H54 (cell line): ENCODE measurements around the gene ARV1.
"Not testable (repeated sequence)": the region's sequence is repeated elsewhere in the genome, so short reads cannot be mapped to it uniquely, and the experiment has no call there.

Source experiments
- DNase-seq: peaks from one replicate; pipeline ENCODE4 v3.0.0; 2011; ENCODE audit warnings: low spot score, mixed read lengths; ENCODE audit not compliant: insufficient read length
- FAIRE-seq: peaks from 3 replicates; lab custom pipeline; 2011; peaks lifted over from hg19 to GRCh38; lab: Jason Lieb, UNC
- POLR2A ChIP-seq: IDR thresholded peaks from 2 replicates; pipeline ENCODE4 v1.6.1; 2011; ENCODE audit warnings: low read depth, mild to moderate bottlenecking, low read length

ARV1 gene

DNA sequence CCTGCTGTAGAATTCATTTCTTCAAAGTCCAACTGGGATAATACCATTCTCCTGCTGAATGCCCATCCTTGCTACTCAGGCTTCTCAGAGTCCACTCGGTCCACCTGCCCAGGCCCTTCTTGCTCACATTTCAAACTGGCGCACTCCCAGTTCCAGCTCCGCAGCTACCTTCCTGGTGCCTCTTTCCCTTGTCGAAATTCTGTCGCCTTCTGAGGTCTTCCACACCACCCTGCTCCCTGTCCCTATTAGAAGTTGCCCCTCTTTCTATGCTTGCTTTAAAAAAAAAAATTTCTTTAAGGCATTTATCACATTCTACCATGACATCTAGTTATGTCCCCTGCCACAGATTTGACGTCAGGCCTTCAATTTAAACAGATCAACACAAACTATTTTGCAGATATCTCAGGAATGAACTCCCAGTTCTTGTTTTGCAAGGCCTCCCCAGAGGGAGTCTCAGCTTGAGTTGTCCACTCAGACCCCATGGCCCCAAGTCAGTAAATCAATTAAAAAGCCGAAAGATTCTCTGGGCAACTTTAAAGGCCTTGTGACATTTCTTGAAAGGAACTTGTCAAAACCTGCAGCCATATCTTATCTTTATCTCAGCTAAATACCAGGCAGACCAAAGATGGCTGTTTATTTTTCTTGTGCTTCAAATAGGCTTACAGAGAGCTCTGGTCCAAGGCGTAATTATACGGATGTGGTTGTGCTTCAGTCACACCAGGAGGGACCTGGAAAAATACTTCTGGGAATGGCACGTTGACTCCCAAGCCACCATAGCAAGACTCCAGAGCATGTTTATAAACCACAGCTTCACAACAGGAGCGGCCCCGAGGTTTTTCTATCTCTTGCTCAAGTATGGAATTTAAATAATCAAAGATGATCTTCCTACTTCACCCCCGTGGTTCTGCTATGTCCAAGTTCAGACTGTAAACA, 59.0 kb downstream of the ARV1 start:
- FAIRE-seq (no peak), DNase-seq (no peak)
- TF ChIP-seq POLR2A, result no peak

DNA sequence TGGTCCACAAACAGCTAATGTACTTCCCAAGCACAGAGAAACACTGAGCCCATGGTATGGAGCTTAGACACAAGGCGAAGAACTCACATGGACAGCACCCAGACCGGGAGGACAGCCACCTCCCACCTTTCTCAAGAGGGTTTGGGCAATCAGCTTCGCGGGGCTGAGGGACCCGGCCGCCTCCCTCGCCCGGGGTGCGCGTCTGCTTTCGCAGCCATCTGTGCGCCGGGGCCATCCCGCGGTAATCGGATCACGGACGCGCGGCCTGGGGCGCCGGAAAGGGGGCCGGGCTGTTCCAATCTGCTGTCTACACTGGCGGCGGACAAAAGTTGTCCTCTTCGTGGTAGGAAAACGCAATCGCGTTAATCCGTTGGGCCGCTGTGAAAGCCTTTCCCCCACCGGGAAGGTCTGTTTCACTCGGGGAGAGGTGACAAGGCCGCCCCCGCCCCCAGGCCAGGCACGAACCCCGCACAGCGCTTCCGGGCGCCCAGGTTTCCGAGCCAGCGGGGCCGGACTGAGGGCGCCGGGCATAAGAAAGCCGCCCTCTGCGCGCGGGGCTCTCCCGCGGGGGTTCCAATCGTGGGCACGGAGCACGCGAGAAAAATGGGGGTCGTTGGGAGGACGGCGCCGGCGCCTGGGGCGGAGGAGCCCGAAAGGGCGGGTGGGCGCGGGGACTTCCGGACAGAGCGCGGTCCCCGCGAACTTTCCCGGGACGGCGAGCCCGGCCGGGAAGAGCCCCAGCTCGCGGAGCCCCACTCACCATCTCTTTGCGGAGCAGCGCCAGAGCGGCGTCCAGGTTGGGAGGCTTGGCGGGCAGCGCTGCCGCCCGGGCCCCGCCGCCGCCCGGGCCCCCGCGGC, 60.5 kb downstream of the ARV1 start:
- no peak for FAIRE-seq

DNA sequence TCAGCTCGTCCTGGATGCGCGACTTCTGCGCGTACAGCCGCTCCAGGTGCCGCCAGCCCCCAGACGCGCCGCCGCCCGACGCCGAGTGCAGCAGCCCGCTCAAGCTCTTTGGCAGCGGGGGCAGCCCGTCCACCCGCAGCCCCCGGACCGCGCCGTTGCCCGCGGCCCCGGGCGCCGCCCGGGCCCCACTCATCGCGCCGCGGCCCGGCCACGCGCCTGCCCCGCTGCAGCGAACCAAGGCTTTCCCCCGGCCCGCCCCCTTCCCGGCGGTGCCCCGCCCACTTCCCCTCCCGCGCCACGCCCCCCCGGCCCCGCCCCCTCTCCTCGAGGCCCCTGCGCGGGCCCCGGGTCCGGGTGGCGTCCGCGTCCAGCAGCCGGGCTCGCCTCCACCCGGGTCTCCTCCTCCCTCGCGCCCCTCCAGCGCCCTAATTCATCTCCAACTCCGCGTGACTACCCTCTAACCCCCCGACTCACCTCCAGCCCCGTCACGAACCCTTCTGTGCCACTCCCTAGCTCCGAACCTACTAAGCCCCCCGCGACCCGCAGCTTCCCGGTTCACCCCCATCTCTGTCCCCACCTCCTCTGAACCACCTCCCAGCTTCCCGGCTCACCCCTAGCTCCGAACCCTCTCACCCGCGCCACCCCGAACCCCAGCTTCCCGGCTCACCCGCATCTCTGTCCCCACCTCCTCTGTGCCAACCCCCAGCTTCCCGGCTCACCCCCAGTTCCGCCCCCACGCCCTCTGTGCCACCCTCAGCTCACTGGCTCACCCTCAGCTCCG, 61.3 kb downstream of the ARV1 start, which contains the start of gene FAM89A:
TSS of gene FAM89A (minus strand) at position 236 of the 781 bp plus-strand sequence. CDS start at position 193, 43 bp downstream.
- DNase-seq, result peak; percentile 54
- TF ChIP-seq POLR2A, result peak; percentile 58
- FAIRE-seq, result no peak

More for the DNA sequence above, 60.5 kb downstream of the ARV1 start:
- no peak for TF ChIP-seq POLR2A
- no peak for DNase-seq

DNA sequence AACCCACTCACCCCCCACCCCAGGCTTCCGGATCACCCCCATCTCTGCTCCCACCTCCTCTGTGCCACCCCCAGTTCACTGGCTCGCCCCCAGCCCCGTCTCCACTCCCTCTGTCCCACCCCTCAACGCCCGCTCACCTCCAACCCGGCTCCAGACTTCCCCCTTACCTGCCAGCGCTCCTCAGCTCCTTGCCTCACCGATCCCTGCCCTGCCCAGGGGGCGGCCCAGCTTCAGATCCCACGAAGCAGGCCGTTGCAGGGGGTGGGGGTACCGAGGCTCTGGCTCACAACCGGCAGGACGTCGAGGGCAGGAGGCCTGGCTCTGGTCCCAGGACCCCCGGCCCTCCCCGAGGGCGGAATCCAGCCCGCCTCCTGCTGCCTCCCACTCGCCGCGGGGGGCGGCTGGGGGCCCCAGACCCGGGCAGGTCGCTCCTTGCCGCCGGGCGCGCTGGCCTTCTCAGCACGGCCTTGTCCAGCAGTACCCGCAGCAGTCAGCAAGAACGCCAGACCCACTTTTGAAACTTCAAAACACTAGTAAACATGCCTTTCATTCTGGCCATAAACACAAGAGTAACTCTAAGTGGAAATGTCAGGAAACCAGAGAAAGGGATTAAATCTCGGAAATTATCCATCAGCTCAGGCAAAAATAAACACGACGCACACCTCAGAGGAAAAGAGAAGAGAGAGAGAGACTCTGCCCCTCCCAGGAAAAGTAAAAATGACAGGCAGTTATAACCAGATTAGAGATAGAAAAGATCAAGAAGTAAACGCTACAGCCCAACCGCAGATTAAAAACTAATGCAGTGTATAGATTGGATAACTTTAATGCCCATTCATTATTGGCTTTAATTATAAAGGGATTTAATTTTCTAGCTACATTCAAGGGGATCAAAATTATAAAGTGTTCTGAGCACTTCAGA, 62.2 kb downstream of the ARV1 start:
- no peak for FAIRE-seq
- no peak for TF ChIP-seq POLR2A
- no peak for DNase-seq

DNA sequence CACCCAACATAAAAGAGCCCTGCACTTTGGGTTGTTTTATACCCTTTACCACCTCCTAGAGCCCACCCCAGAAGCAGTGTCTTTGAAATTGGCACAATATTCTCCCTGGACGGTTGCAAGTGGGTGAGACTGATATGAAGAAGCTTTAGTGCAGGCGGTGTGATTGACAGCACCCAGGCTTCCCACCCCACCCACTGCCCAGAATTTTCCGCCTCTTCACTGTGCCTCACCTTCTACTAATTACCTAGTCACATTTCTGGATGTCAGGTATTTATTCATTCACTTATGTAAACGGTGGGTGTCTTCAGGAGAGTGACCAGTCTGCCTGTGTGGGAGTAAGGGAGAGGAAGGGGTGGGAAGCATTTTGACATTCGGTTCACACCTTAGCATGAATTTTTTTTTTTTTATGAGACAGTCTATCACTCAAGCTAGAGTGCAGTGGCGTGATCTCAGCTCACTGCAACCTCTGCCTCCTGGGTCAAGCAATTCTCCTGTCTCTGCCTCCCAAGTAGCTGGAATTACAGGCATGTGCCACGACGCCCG, 62.9 kb downstream of the ARV1 start:
- FAIRE-seq, result no peak
- no peak for TF ChIP-seq POLR2A
- DNase-seq, result no peak

DNA sequence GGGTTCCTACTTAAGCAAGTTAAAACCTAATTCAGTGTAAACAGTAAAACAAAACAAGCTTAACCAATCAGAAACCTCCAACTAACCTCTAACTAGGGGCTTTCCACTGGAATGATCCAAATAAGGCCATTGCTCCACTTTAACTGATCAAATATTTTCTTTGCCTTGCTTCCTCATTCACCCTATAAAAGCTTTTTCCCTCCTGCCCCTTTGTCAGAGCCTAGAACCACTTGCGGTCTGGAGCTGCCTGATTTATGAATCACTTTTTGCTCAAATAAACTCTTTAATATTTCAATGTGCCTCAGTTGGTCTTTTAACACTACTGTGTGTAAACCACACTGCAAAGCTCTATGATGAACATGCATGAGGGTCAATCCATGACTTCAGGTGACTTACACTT, 65.7 kb downstream of the ARV1 start:
- DNase-seq, result no peak
- FAIRE-seq, result no peak
- no peak for TF ChIP-seq POLR2A

DNA sequence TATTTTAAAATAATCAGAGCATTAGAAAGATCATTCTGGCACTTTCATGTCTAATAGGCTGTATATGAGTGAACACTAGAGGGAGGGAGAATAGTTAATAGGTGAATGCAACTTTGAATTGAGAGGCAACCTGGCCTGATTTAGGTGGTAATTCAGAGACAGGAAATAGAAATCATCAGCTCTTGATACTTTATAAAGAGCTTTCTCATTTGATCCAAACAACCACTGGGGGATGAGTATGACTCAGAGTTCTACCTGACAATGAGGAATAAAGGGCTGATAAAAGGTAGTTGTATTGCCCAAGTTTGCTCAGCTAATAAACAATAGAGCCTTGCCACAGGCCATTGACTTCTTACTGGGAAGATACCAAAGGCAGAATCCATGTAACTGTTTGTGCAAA, 66.4 kb downstream of the ARV1 start:
- no peak for TF ChIP-seq POLR2A

DNA sequence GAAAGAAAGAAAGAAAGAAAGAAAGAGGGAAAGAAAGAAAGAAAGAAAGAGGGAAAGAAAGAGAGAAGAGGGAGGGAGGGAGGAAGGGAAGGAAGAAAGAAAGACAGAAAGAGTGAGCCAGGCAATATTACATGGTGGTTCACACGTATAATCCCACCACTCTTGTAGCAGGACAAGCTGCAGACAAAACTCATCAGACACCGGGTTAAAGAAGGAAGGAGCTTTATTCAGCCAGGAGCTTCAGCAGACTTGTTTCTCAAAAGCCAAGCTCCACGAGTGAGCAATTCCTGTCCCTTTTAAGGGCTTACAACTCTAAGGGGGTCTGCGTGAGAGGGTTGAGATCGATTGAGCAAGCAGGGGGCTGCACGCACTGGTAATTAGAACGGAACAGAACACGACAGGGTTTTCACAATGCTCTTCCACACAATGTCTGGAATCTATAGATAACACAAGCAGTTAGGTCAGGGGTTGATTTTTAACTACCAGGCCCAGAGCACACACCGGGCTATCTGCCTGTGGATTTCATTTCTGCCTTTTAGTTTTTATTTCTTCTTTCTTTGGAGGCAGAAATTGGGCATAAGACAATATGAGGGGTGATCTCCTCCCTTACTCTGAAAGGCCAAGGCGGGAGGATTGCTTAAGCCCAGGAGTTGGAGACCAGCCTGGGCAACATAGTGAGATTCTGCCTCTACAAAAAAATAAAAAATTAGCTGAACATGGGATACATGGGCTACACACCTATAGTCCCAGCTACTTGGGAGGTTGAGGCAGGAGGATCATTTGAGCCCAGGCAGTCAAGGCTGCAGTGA, 67.2 kb downstream of the ARV1 start:
- not testable (repeated sequence) for FAIRE-seq, DNase-seq

More for the DNA sequence above, 66.4 kb downstream of the ARV1 start:
- DNase-seq (no peak), FAIRE-seq (no peak)

DNA sequence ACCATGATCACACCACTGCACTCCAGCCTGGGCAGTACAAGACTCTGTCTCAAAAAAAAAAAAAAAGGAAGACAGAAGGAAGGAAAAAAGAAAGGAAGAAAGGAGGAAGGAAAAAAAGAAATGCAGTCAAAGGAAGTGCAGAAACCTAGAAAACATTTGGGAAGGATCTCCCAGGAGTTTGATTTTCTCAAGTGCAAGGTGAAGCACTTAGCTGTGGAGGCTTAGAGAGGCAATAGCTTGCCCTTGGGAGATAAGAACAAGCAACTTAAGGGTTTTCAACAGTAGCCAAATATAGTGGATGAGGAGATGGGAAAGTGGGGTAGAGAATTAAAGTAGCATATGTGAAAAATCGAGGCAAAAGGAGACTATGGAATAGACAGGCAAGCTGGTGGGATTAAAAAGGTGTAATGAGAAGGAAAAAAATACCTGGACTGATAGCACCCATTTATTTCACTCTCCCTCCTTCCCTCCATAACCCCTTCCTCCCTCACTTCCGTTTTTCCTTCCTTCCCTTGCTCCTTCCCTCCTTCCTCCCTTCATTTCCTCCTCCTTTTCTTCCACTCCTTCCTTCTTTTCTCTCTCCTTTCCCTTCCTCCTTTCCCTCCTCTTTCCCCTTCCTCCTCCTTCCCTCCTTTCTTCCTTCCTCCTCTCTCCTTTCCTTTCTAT, 68.0 kb downstream of the ARV1 start:
- DNase-seq, result no peak

DNA sequence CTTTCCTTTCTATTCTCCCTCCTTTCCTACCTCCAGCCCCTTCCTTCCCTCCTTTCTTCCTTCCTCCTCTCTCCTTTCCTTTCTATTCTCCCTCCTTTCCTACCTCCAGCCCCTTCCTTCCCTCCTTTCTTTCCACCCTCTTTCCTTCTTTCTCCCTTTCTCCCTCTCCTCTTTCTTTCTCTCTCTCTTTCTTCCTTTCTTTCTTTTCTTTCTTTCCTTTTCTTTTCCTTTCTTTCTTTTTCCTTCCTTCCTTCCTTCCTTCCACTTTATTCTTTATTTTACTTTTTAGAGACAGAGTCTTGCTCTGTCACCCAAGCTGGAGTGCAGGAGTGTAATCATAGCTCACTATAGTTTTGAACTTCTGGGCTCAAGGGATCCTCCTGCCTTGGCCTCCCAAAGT, 68.6 kb downstream of the ARV1 start:
- not testable (repeated sequence) for FAIRE-seq, DNase-seq

More for the DNA sequence above, 68.0 kb downstream of the ARV1 start:
- FAIRE-seq, result no peak
- no peak for TF ChIP-seq POLR2A

DNA sequence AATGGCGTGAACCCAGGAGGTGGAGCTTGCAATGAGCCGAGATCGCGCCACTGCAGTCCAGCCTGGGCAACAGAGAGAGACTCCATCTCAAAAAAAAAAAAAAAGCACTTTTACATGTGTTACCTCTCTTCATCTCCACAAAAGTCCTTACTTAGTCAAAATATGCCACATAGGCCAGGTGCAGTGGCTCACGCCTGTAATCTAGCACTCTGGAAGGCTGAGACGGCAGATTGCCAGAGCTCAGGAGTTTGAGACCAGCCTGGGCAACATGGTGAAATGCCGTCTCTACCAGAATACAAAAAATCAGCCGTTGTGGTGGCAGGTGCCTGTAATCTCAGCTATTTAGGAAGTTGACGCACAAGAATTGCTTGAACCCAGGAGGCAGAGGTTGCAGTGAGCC, 69.5 kb downstream of the ARV1 start:
- FAIRE-seq, DNase-seq: not testable (repeated sequence)
